Neural crest cell (in vitro differentiated cells): ENCODE results near the gene INTS14. TPM values are rescaled to one million over a fixed set of nuclear protein-coding genes. Genes with fewer than 3 reads are reported as not detected.

Source experiments
- DNase-seq: peaks from one replicate; pipeline ENCODE4 v3.0.0; 2021; ENCODE audit warnings: low read depth, mixed read lengths, low spot score
- H3K27ac Mint-ChIP-seq: one replicate; pipeline ENCODE4 v1.8.0; 2021; ENCODE audit warnings: mild to moderate bottlenecking, mixed read lengths; ENCODE audit not compliant: unreplicated experiment
- H3K27me3 Mint-ChIP-seq: 2 replicates; pipeline ENCODE4 v1.8.0; 2021; ENCODE audit warnings: low read depth, mild to moderate bottlenecking, mixed read lengths
- H3K36me3 Mint-ChIP-seq: 2 replicates; pipeline ENCODE4 v1.8.0; 2021; ENCODE audit warnings: low read depth, mild to moderate bottlenecking, mixed read lengths
- H3K4me1 Mint-ChIP-seq: 2 replicates; pipeline ENCODE4 v1.8.0; 2021; ENCODE audit warnings: mixed read lengths
- H3K4me3 Mint-ChIP-seq: one replicate; pipeline ENCODE4 v1.8.0; 2021; ENCODE audit warnings: mild to moderate bottlenecking, mixed read lengths
- H3K9me3 Mint-ChIP-seq: 2 replicates; pipeline ENCODE4 v1.8.0; 2021; ENCODE audit warnings: mixed read lengths
- CTCF ChIP-seq: fragments of 200-600 bp; sonication (generic); conservative IDR thresholded peaks from 2 replicates; pipeline ENCODE4 v1.5.0; 2021; ENCODE audit warnings: antibody characterized with exemption, mild to moderate bottlenecking
- total RNA-seq: library from RNA; stranded (reverse); gene quantifications from 2 replicates; pipeline ENCODE4 v1.2.1, GENCODE V29; 2021

The INTS14 gene
- total RNA-seq, 1 donor from 2014 or later: 53.1 TPM

GRCh38 chr15:65561934-65562333 lies 49.0 kb downstream of the INTS14 start:
- DNase-seq: no peak
- Mint-ChIP-seq H3K4me1 (no peaks in the 10 kb centered on the region), H3K36me3 (peaks cover 74% of the 10 kb centered on the region), H3K4me3 (no peak overlapping the region), H3K27me3 (no peaks in the 10 kb centered on the region), H3K9me3 (peaks cover 10% of the 10 kb centered on the region), H3K27ac (no peak overlapping the region)
- TF ChIP-seq CTCF: no peak

- peaks cover 5% of the 10 kb centered on the region for H3K9me3 Mint-ChIP-seq
- no peaks in the 10 kb centered on the region for H3K4me1 Mint-ChIP-seq
- H3K36me3 Mint-ChIP-seq: peaks cover 69% of the 10 kb centered on the region
- no peaks in the 10 kb centered on the region for H3K27me3 Mint-ChIP-seq
- DNase-seq: no peak
- no peak overlapping the region for H3K27ac Mint-ChIP-seq
- no peak for TF ChIP-seq CTCF
- no peak overlapping the region for H3K4me3 Mint-ChIP-seq
Observed at GRCh38 chr15:65559941-65560340, 51.0 kb downstream of the INTS14 start.

GRCh38 chr15:65558997-65559760 lies 51.8 kb downstream of the INTS14 start:
- H3K36me3 Mint-ChIP-seq: peaks cover 64% of the 10 kb centered on the region
- no peak for TF ChIP-seq CTCF
- H3K9me3 Mint-ChIP-seq: peaks cover 2% of the 10 kb centered on the region
- H3K27me3 Mint-ChIP-seq: no peaks in the 10 kb centered on the region
- DNase-seq: no peak
- H3K4me3 Mint-ChIP-seq: no peak overlapping the region
- no peak overlapping the region for H3K27ac Mint-ChIP-seq
- no peaks in the 10 kb centered on the region for H3K4me1 Mint-ChIP-seq

GRCh38 chr15:65558336-65558735 lies 52.6 kb downstream of the INTS14 start:
- no peaks in the 10 kb centered on the region for H3K9me3 Mint-ChIP-seq
- H3K36me3 Mint-ChIP-seq: peaks cover 57% of the 10 kb centered on the region
- H3K27ac Mint-ChIP-seq: no peak overlapping the region

GRCh38 chr15:65556622-65557021 lies 54.3 kb downstream of the INTS14 start:
- Mint-ChIP-seq H3K4me1 (no peaks in the 10 kb centered on the region), H3K4me3 (no peak overlapping the region), H3K27me3 (no peaks in the 10 kb centered on the region), H3K9me3 (no peaks in the 10 kb centered on the region), H3K27ac (no peak overlapping the region), H3K36me3 (peaks cover 42% of the 10 kb centered on the region)
- no peak for DNase-seq
- TF ChIP-seq CTCF: no peak

More at GRCh38 chr15:65558336-65558735, 52.6 kb downstream of the INTS14 start:
- Mint-ChIP-seq H3K4me3 (no peak overlapping the region), H3K4me1 (no peaks in the 10 kb centered on the region), H3K27me3 (no peaks in the 10 kb centered on the region)
- DNase-seq: no peak
- TF ChIP-seq CTCF: no peak
